ENCODE measurements around the gene DLGAP1.
A peak's percentile ranks its signal among the peaks of the same experiment; 100 is the strongest.

Gene DLGAP1

DNA sequence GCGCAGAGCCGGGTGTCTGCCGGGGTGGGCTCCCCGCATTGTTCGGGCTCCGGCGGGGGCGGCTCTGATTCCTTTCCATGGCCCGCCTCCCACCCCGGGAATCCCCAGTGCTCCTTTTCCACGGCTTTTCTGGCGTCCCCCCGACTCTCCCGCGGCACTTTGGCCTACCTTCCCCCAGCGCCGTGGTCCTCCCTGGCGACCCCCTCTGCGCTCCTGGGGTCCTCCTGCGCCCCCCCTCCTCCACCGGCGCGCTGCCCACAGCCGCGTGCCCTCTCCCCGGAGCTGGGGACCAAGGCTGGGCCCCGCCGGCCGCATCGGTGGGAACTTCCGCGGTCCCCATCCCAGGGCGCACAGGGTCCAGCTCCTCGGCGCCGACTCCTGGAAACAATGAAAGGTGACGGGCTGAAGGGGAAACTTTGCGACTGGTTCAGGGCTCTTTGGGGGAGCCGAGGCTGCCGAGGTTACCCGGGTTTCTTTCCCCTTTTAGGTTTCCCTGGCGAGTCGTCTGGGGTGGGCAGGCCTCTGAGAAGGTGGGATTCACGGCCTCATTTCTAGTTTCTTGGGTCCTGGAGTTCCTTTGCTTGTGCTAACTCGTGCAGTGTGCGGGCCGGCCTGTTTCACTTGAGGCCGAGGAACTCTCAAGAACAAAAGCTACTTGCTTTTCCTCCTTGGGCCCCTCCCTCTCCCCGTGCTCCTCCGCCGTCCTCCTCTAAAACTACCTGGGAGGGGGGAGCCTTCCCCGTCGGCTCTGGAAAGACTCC lies 1002.9 kb downstream of the DLGAP1 start:
- no peaks in the 10 kb centered on the region for H3K27me3 ChIP-seq (ENCODE audit: control insufficient read depth in 3 of 3, insufficient read depth in 3 of 3, low read depth in 1 of 3, low read length in 3 of 3)

DNA sequence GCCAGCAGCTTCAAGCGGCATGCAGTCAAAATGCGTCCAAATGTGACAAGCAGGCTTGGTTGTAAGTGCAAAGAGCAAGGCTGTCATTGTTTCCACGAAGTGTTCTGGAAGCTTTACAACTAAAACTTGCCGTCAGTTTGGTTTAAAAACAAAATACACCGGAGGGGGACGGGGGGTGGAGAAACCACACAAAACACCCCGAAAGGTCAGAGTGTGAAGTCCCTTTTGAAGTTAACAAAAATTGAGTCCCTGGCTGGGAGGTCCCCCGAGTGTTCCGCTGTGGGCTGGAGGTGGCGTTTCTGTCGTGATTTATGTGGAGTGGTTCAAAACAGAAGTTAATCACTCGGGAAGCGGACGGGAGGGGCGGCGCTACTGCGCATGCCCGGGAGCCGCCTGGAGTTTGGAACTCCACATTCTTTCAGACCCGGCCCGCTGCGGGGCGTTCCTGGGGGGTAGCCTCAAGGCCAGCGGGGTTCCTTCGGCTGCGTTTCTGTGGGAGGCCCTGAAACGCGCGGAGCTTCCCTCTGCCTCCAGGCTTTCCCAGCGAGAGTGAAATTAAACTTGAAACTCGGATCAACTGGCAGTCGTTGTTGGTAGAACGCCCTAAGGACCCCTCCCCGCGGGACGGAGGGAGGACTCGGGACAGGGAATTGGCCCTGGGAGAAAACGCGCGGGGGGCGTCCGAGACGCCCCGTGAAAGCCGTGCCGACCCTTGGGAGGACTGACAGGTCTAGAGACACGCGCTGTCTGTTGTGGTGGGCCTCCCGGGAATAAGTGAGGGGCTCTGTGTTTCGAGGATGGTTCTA lies 1003.7 kb downstream of the DLGAP1 start:
- Histone ChIP-seq H3K4me3 (ENCODE audit: low read length in 2 of 2) (peak overlapping the region; percentile 69 to 95), H3K4me2 (ENCODE audit: insufficient read depth, low read length, poor library complexity, severe bottlenecking) (peak overlapping the region; percentile 66), H3K18ac (ENCODE audit: low read length) (peak overlapping the region; percentile 99), H3K36me3 (replicated peaks in 1 of 2; ENCODE audit: control insufficient read depth in 2 of 2, insufficient read depth in 2 of 2, low read length in 2 of 2) (peaks cover 4 to 12% of the 10 kb centered on the region in 2 donors), H2BK120ac (ENCODE audit: low read depth, low read length) (peak overlapping the region; percentile 73), H3K4me1 (ENCODE audit: control insufficient read depth in 2 of 2, insufficient read depth in 1 of 2, low read depth in 1 of 2, low read length in 2 of 2) (peaks cover 12 to 19% of the 10 kb centered on the region in 2 donors), H3K14ac (ENCODE audit: low read length) (peak overlapping the region; percentile 47), H3K4ac (ENCODE audit: low read length) (no peak overlapping the region), H3K27ac (replicated peaks; ENCODE audit: low read length) (peak overlapping the region; percentile 91), H3K9me3 (replicated peaks in 1 of 2; ENCODE audit: control insufficient read depth in 2 of 2, insufficient read depth in 1 of 2, low read depth in 1 of 2, low read length in 2 of 2) (no peaks in the 10 kb centered on the region), H4K91ac (ENCODE audit: low read depth, low read length, poor library complexity) (no peak overlapping the region), H3K27me3 (ENCODE audit: control insufficient read depth in 3 of 3, insufficient read depth in 3 of 3, low read depth in 1 of 3, low read length in 3 of 3) (no peaks in the 10 kb centered on the region), H3K79me1 (ENCODE audit: low read depth, low read length) (peaks cover under 1% of the 10 kb centered on the region), H2BK12ac (ENCODE audit: low read length) (peak overlapping the region; percentile 63), H3K23ac (ENCODE audit: low read depth, low read length, poor library complexity) (peak overlapping the region; percentile 98), H2BK15ac (ENCODE audit: low read length) (peak overlapping the region; percentile 86), H4K8ac (ENCODE audit: low read depth, low read length) (no peak overlapping the region), H3K9ac (ENCODE audit: low read depth, low read length, poor library complexity) (peak overlapping the region; percentile 98), H2BK5ac (ENCODE audit: low read length) (peak overlapping the region; percentile 100), H2AK5ac (ENCODE audit: low read depth, low read length) (peak overlapping the region; percentile 100), H2AFZ (ENCODE audit: low read length) (no peak overlapping the region)
- no CpG with 5 or more reads among the region's 50 CpGs for WGBS, 2 donors (ENCODE audit: extremely low coverage in 2 of 2, insufficient read length in 2 of 2, insufficient replicate concordance in 1 of 2)
- peak; percentile 89 for DNase-seq (ENCODE audit: low spot score)

More for the DNA sequence above, 1002.9 kb downstream of the DLGAP1 start:
- Histone ChIP-seq H2AK5ac (ENCODE audit: low read depth, low read length) (peak overlapping the region; percentile 100), H3K14ac (ENCODE audit: low read length) (peak overlapping the region; percentile 97), H3K9ac (ENCODE audit: low read depth, low read length, poor library complexity) (peak overlapping the region; percentile 98), H2AFZ (ENCODE audit: low read length) (peak overlapping the region; percentile 25), H3K36me3 (replicated peaks in 1 of 2; ENCODE audit: control insufficient read depth in 2 of 2, insufficient read depth in 2 of 2, low read length in 2 of 2) (peaks cover 6 to 20% of the 10 kb centered on the region in 2 donors), H2BK5ac (ENCODE audit: low read length) (peak overlapping the region; percentile 100), H3K4me1 (ENCODE audit: control insufficient read depth in 2 of 2, insufficient read depth in 1 of 2, low read depth in 1 of 2, low read length in 2 of 2) (peaks cover 8 to 13% of the 10 kb centered on the region in 2 donors), H4K91ac (ENCODE audit: low read depth, low read length, poor library complexity) (no peak overlapping the region), H2BK15ac (ENCODE audit: low read length) (peak overlapping the region; percentile 86), H3K18ac (ENCODE audit: low read length) (peak overlapping the region; percentile 99), H4K8ac (ENCODE audit: low read depth, low read length) (no peak overlapping the region), H3K4ac (ENCODE audit: low read length) (peak overlapping the region; percentile 97), H3K4me2 (ENCODE audit: insufficient read depth, low read length, poor library complexity, severe bottlenecking) (peak overlapping the region; percentile 66), H2BK120ac (ENCODE audit: low read depth, low read length) (peak overlapping the region; percentile 73), H3K27ac (replicated peaks; ENCODE audit: low read length) (peak overlapping the region; percentile 91), H3K9me3 (replicated peaks in 1 of 2; ENCODE audit: control insufficient read depth in 2 of 2, insufficient read depth in 1 of 2, low read depth in 1 of 2, low read length in 2 of 2) (peaks cover 0 to 5% of the 10 kb centered on the region in 2 donors), H3K79me1 (ENCODE audit: low read depth, low read length) (peaks cover 1% of the 10 kb centered on the region), H3K23ac (ENCODE audit: low read depth, low read length, poor library complexity) (peak overlapping the region; percentile 98), H3K4me3 (ENCODE audit: low read length in 2 of 2) (peak overlapping the region; percentile 69 to 95), H2BK12ac (ENCODE audit: low read length) (peak overlapping the region; percentile 75)
- no CpG with 5 or more reads among the region's 53 CpGs for WGBS, 2 donors (ENCODE audit: extremely low coverage in 2 of 2, insufficient read length in 2 of 2, insufficient replicate concordance in 1 of 2)
- peak; percentile 54 for DNase-seq (ENCODE audit: low spot score)

DNA sequence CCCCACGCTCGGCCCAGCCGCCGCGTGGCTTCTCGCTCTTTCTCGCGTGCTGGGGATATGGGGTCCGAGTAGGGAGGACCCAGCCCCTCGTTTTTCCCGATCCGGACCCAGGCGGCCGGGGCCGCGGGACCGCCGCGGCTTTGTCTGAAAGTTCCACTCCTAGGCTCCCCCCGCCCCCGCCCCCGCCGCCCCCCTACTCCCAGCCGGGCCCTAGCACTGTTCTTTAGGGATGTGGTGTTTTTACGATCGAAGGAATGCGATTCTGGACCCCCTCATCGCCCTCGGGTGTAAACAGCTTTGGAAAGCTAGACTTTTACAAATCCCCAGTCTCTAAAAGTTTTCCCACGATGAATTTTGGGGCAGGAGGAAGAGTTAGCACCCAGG lies 1004.3 kb downstream of the DLGAP1 start:
- Histone ChIP-seq H3K9ac (ENCODE audit: low read depth, low read length, poor library complexity) (peak overlapping the region; percentile 97), H3K9me3 (replicated peaks in 1 of 2; ENCODE audit: control insufficient read depth in 2 of 2, insufficient read depth in 1 of 2, low read depth in 1 of 2, low read length in 2 of 2) (no peaks in the 10 kb centered on the region), H3K36me3 (replicated peaks in 1 of 2; ENCODE audit: control insufficient read depth in 2 of 2, insufficient read depth in 2 of 2, low read length in 2 of 2) (peaks cover 0 to 6% of the 10 kb centered on the region in 2 donors), H2AFZ (ENCODE audit: low read length) (peak overlapping the region; percentile 43), H3K27me3 (ENCODE audit: control insufficient read depth in 3 of 3, insufficient read depth in 3 of 3, low read depth in 1 of 3, low read length in 3 of 3) (no peaks in the 10 kb centered on the region), H3K14ac (ENCODE audit: low read length) (peak overlapping the region; percentile 96), H2BK120ac (ENCODE audit: low read depth, low read length) (peak overlapping the region; percentile 95), H4K8ac (ENCODE audit: low read depth, low read length) (no peak overlapping the region), H3K18ac (ENCODE audit: low read length) (peak overlapping the region; percentile 99), H2BK15ac (ENCODE audit: low read length) (peak overlapping the region; percentile 91), H2BK5ac (ENCODE audit: low read length) (peak overlapping the region; percentile 100), H3K79me1 (ENCODE audit: low read depth, low read length) (no peaks in the 10 kb centered on the region), H3K23ac (ENCODE audit: low read depth, low read length, poor library complexity) (peak overlapping the region; percentile 100), H4K91ac (ENCODE audit: low read depth, low read length, poor library complexity) (peak overlapping the region; percentile 87), H3K4ac (ENCODE audit: low read length) (peak overlapping the region; percentile 91), H2AK5ac (ENCODE audit: low read depth, low read length) (peak overlapping the region; percentile 98), H3K4me1 (ENCODE audit: control insufficient read depth in 2 of 2, insufficient read depth in 1 of 2, low read depth in 1 of 2, low read length in 2 of 2) (peaks cover 8 to 18% of the 10 kb centered on the region in 2 donors), H3K4me3 (ENCODE audit: low read length in 2 of 2) (peak overlapping the region; percentile 69 to 95), H3K4me2 (ENCODE audit: insufficient read depth, low read length, poor library complexity, severe bottlenecking) (peak overlapping the region; percentile 66), H3K27ac (replicated peaks; ENCODE audit: low read length) (peak overlapping the region; percentile 91), H2BK12ac (ENCODE audit: low read length) (peak overlapping the region; percentile 63)
- WGBS, 2 donors (ENCODE audit: extremely low coverage in 2 of 2, insufficient read length in 2 of 2, insufficient replicate concordance in 1 of 2): no CpG with 5 or more reads among the region's 30 CpGs
- peak; percentile 23 for DNase-seq (ENCODE audit: low spot score)

Measured in neuronal stem cell (in vitro differentiated cells).